Glutamatergic neuron (in vitro differentiated cells): ENCODE results near the gene SYNPR. TPM values are rescaled to one million over a fixed set of nuclear protein-coding genes. Genes with fewer than 3 reads are reported as not detected.
A peak's percentile ranks its signal among the peaks of the same experiment; 100 is the strongest.

Experiments used
- DNase-seq: peaks from one replicate; pipeline ENCODE4 v3.0.0; 2022
- H3K27ac Mint-ChIP-seq: one replicate; pipeline ENCODE4 v1.8.0; 2020; ENCODE audit warnings: mild to moderate bottlenecking, mixed read lengths, inconsistent platforms; ENCODE audit not compliant: unreplicated experiment
- H3K27me3 Mint-ChIP-seq: one replicate; pipeline ENCODE4 v1.8.0; 2020; ENCODE audit warnings: mild to moderate bottlenecking, moderate library complexity, mixed read lengths, inconsistent platforms; ENCODE audit not compliant: unreplicated experiment
- H3K36me3 Mint-ChIP-seq: one replicate; pipeline ENCODE4 v1.8.0; 2020; ENCODE audit warnings: mild to moderate bottlenecking, mixed read lengths, inconsistent platforms; ENCODE audit not compliant: unreplicated experiment
- H3K4me1 Mint-ChIP-seq: one replicate; pipeline ENCODE4 v1.8.0; 2020; ENCODE audit warnings: mild to moderate bottlenecking, low read depth, mixed read lengths, inconsistent platforms; ENCODE audit not compliant: unreplicated experiment
- H3K4me3 Mint-ChIP-seq: one replicate; pipeline ENCODE4 v1.8.0; 2020; ENCODE audit warnings: mild to moderate bottlenecking, mixed read lengths, inconsistent platforms; ENCODE audit not compliant: unreplicated experiment
- H3K9me3 Mint-ChIP-seq: one replicate; pipeline ENCODE4 v1.8.0; 2020; ENCODE audit warnings: mild to moderate bottlenecking, moderate library complexity, mixed read lengths, inconsistent platforms; ENCODE audit not compliant: unreplicated experiment
- CTCF ChIP-seq: fragments of 200-600 bp; sonication (generic); IDR thresholded peaks from one replicate; pipeline ENCODE4 v1.5.0; 2021; ENCODE audit not compliant: partially characterized antibody, unreplicated experiment
- total RNA-seq: library from RNA; stranded (reverse); fragmentation: NEBNext Ultra II Directional; extraction: Animal tissue kit (Norgen Biotek cat#: 25700); gene quantifications from one replicate; pipeline ENCODE4 v1.2.1, GENCODE V29; 2021; ENCODE audit not compliant: unreplicated experiment

Gene SYNPR
- total RNA-seq, 1 donor from 2014 or later = 6.1 TPM

GRCh38 chr3:63351159-63352007 lies 73.3 kb downstream of the SYNPR start:
- Mint-ChIP-seq H3K4me1 (no peaks in the 10 kb centered on the region), H3K27me3 (no peaks in the 10 kb centered on the region), H3K4me3 (no peak overlapping the region), H3K9me3 (peaks cover 2% of the 10 kb centered on the region), H3K36me3 (no peaks in the 10 kb centered on the region), H3K27ac (no peak overlapping the region)
- DNase-seq = no peak
- peak; percentile 96 for TF ChIP-seq CTCF

- DNase-seq = no peak
- H3K36me3 Mint-ChIP-seq = no peaks in the 10 kb centered on the region
- TF ChIP-seq CTCF = no peak
- H3K27me3 Mint-ChIP-seq = no peaks in the 10 kb centered on the region
- no peak overlapping the region for H3K27ac Mint-ChIP-seq
- H3K4me3 Mint-ChIP-seq = no peak overlapping the region
- H3K4me1 Mint-ChIP-seq = no peaks in the 10 kb centered on the region
- peaks cover 2% of the 10 kb centered on the region for H3K9me3 Mint-ChIP-seq
Observed at GRCh38 chr3:63352008-63352279, 73.8 kb downstream of the SYNPR start.

- H3K27ac Mint-ChIP-seq = no peak overlapping the region
- TF ChIP-seq CTCF = no peak
- no peaks in the 10 kb centered on the region for H3K4me1 Mint-ChIP-seq
- no peak overlapping the region for H3K4me3 Mint-ChIP-seq
- peaks cover 2% of the 10 kb centered on the region for H3K9me3 Mint-ChIP-seq
- no peaks in the 10 kb centered on the region for H3K36me3 Mint-ChIP-seq
- DNase-seq = no peak
- no peaks in the 10 kb centered on the region for H3K27me3 Mint-ChIP-seq
Observed at GRCh38 chr3:63353383-63353782, 75.3 kb downstream of the SYNPR start.

- Mint-ChIP-seq H3K4me1 (no peaks in the 10 kb centered on the region), H3K9me3 (peaks cover 2% of the 10 kb centered on the region), H3K4me3 (no peak overlapping the region), H3K27me3 (no peaks in the 10 kb centered on the region), H3K27ac (no peak overlapping the region), H3K36me3 (no peaks in the 10 kb centered on the region)
- no peak for DNase-seq
- TF ChIP-seq CTCF = no peak
Observed at GRCh38 chr3:63354160-63354559, 76.1 kb downstream of the SYNPR start.

GRCh38 chr3:63355809-63356208 lies 77.7 kb downstream of the SYNPR start:
- TF ChIP-seq CTCF = no peak
- Mint-ChIP-seq H3K9me3 (peaks cover 2% of the 10 kb centered on the region), H3K27ac (no peak overlapping the region), H3K36me3 (no peaks in the 10 kb centered on the region), H3K4me1 (no peaks in the 10 kb centered on the region), H3K27me3 (no peaks in the 10 kb centered on the region), H3K4me3 (no peak overlapping the region)
- DNase-seq = no peak
